HG03457 (cell line): ENCODE results near the gene ALG6.

ENCODE experiments used
- ATAC-seq: cut with Tn5 transposase; IDR thresholded peaks from one replicate; pipeline ENCODE4 v1.9.1; 2021; ENCODE audit warnings: moderate number of reproducible peaks; ENCODE audit not compliant: unreplicated experiment

The ALG6 gene

GRCh38 chr1:63487336-63488065, 120.1 kb downstream of the ALG6 start:
- ATAC-seq, result no peak
